Measurements from ENCODE around the gene NAALADL2.

- TF ChIP-seq, protein P1, sequence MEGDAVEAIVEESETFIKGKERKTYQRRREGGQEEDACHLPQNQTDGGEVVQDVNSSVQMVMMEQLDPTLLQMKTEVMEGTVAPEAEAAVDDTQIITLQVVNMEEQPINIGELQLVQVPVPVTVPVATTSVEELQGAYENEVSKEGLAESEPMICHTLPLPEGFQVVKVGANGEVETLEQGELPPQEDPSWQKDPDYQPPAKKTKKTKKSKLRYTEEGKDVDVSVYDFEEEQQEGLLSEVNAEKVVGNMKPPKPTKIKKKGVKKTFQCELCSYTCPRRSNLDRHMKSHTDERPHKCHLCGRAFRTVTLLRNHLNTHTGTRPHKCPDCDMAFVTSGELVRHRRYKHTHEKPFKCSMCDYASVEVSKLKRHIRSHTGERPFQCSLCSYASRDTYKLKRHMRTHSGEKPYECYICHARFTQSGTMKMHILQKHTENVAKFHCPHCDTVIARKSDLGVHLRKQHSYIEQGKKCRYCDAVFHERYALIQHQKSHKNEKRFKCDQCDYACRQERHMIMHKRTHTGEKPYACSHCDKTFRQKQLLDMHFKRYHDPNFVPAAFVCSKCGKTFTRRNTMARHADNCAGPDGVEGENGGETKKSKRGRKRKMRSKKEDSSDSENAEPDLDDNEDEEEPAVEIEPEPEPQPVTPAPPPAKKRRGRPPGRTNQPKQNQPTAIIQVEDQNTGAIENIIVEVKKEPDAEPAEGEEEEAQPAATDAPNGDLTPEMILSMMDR (IDR thresholded peaks at IDR 0.05; ENCODE audit: low read depth, low read length) = no peak
- TF ChIP-seq EZH2phosphoT487 (IDR thresholded peaks at IDR 0.05; ENCODE audit: low read depth) = no peak
Observed at GRCh38 chr3:175338775-175339535, 479.8 kb downstream of the NAALADL2 start.

Measured in OCI-LY3 (cell line).